GM12878 (cell line): ENCODE results near the gene ZDHHC14. TPM values are rescaled to one million over a fixed set of nuclear protein-coding genes. Genes with fewer than 3 reads are reported as not detected.

Experiments used
- ATAC-seq: fragments of 200-7000 bp; cut with Tn5 transposase; 3 replicates; pipeline ENCODE4 v1.9.1; 2020; ENCODE audit warnings: mild to moderate bottlenecking, moderate library complexity
- BruUV-seq: library from RNA; stranded (reverse); fragments of 400-500 nt; replicated peaks from 2 replicates; lab custom pipeline; 2021; lab: Mats Ljungman, UMichigan
- CTCF ChIA-PET: fragments of 300-600 bp; sonication (Branson Sonifier 250); formaldehyde crosslinking; extraction: SDS; loops from one replicate; lab custom pipeline; 2021; ENCODE audit warnings: inconsistent platforms; lab: Yijun Ruan, JAX
- POLR2A ChIA-PET: fragments of 350-600 bp; formaldehyde crosslinking; extraction: SDS; loops from one replicate; lab custom pipeline; 2021; ENCODE audit warnings: inconsistent platforms; lab: Charles Lee
- RAD21 ChIA-PET: fragments of 300-600 bp; sonication (Branson Sonifier 250); formaldehyde crosslinking; loops from one replicate; lab custom pipeline; 2023; ENCODE audit warnings: antibody characterized with exemption; ENCODE audit not compliant: unreplicated experiment; lab: Charles Lee
- SMC1A ChIA-PET: fragments of 300-600 bp; sonication (Branson Sonifier 250); formaldehyde crosslinking; loops from one replicate; lab custom pipeline; 2023; ENCODE audit not compliant: unreplicated experiment, uncharacterized antibody; lab: Charles Lee
- DNase-seq: peaks from one replicate; pipeline ENCODE4 v3.0.0-alpha.2; 2011; ENCODE audit warnings: low read depth, low spot score
- FAIRE-seq: peaks from 3 replicates; lab custom pipeline; 2011; peaks lifted over from hg19 to GRCh38; lab: Jason Lieb, UNC
- H2AFZ ChIP-seq: 2 replicates; pipeline ENCODE4 v1.6.0; 2011; ENCODE audit warnings: low read depth, low read length, control low read depth; ENCODE audit not compliant: control insufficient read depth
- H3K27ac ChIP-seq: 2 replicates; pipeline ENCODE4 v1.5.1; 2011; ENCODE audit warnings: control low read depth; ENCODE audit not compliant: control insufficient read depth, insufficient read depth
- H3K27me3 ChIP-seq, 2 experiments: replicated peaks in 1 of 2; 2 replicates each; pipeline versions ENCODE4 v1.6.0 to v1.6.1; 2011; ENCODE audit warnings: low read length in 1 of 2; ENCODE audit not compliant: control insufficient read depth in 2 of 2, insufficient read depth in 2 of 2
- H3K36me3 ChIP-seq, 2 experiments: 2 replicates each; pipeline ENCODE4 v1.5.1; 2011; ENCODE audit warnings: low read length in 1 of 2; ENCODE audit not compliant: control insufficient read depth in 2 of 2, insufficient read depth in 2 of 2
- H3K4me1 ChIP-seq: 2 replicates; pipeline ENCODE4 v1.6.1; 2011; ENCODE audit warnings: mild to moderate bottlenecking, low read length, moderate library complexity, mixed read lengths; ENCODE audit not compliant: control insufficient read depth, insufficient read depth
- H3K4me2 ChIP-seq: 2 replicates; pipeline ENCODE4 v1.6.0; 2011; ENCODE audit warnings: control low read depth; ENCODE audit not compliant: control insufficient read depth, insufficient read depth
- H3K4me3 ChIP-seq: fragments of 200-600 bp; sonication (generic); 2 replicates; pipeline ENCODE4 v1.5.1; 2016
- H3K79me2 ChIP-seq: 2 replicates; pipeline ENCODE4 v1.6.0; 2011; ENCODE audit warnings: low read length; ENCODE audit not compliant: control insufficient read depth, insufficient read depth
- H3K9ac ChIP-seq: 2 replicates; pipeline ENCODE4 v1.8.0; 2011; ENCODE audit warnings: low read length, control low read depth, mixed read lengths; ENCODE audit not compliant: control insufficient read depth, insufficient read depth
- H3K9me3 ChIP-seq: replicated peaks from 3 replicates; pipeline ENCODE4 v1.5.1; 2011; ENCODE audit warnings: mild to moderate bottlenecking, low read length; ENCODE audit not compliant: control insufficient read depth, insufficient read depth
- H4K20me1 ChIP-seq: 2 replicates; pipeline ENCODE4 v1.6.0; 2011; ENCODE audit not compliant: control insufficient read depth, insufficient read depth
- ATF7 ChIP-seq: fragments of 450-650 bp; IDR thresholded peaks from 2 replicates; pipeline ENCODE4 v1.6.1; 2016; ENCODE audit warnings: low read depth, mild to moderate bottlenecking
- FOS ChIP-seq: IDR thresholded peaks from 3 replicates; pipeline ENCODE4 v1.6.1; 2011; ENCODE audit warnings: borderline replicate concordance; ENCODE audit not compliant: insufficient read length; ENCODE audit errors: extremely low read depth
- IKZF1 ChIP-seq: fragments of 450-650 bp; conservative IDR thresholded peaks from 2 replicates; pipeline ENCODE4 v1.6.1; 2017; ENCODE audit warnings: antibody characterized with exemption, mild to moderate bottlenecking
- IKZF2 ChIP-seq, 2 experiments: fragments of 450-650 bp; IDR thresholded peaks; 2 replicates each; pipeline ENCODE4 v1.6.1; 2017; ENCODE audit warnings: mild to moderate bottlenecking in 2 of 2, moderate library complexity in 2 of 2
- RUNX3 ChIP-seq: IDR thresholded peaks from 2 replicates; pipeline ENCODE4 v1.6.1; 2012; ENCODE audit warnings: low read length, inconsistent platforms
- SKIL ChIP-seq: fragments of 450-650 bp; IDR thresholded peaks from 2 replicates; pipeline ENCODE4 v1.6.1; 2017; ENCODE audit warnings: mild to moderate bottlenecking, low read depth, inconsistent platforms; ENCODE audit not compliant: poor library complexity, severe bottlenecking
- SREBF2 ChIP-seq: IDR thresholded peaks from 2 replicates; pipeline ENCODE4 v1.6.1; 2012; ENCODE audit warnings: mild to moderate bottlenecking, low read length
- ZNF687 ChIP-seq: fragments of 450-650 bp; IDR thresholded peaks from 2 replicates; pipeline ENCODE4 v1.6.1; 2017; ENCODE audit warnings: mild to moderate bottlenecking, moderate library complexity
- WGBS: methylation state at CpG from one replicate; pipeline ENCODE4 v1.1.6; 2016; ENCODE audit warnings: low lambda C conversion rate; ENCODE audit not compliant: insufficient replicate concordance, insufficient coverage; ENCODE audit errors: missing lambda C conversion rate; 5-methylcytosine and 5-hydroxymethylcytosine counted together
- in situ Hi-C: fragments of 300-500 bp; cut with MboI; formaldehyde crosslinking; loops from 9 replicates; pipeline ENCODE4 v1.14.3; 2018; ENCODE audit warnings: mixed read lengths
- intact Hi-C: fragments of 100-400 bp; cut with micrococcal nuclease; formaldehyde crosslinking; loops from one replicate; pipeline ENCODE4 v1.14.2; 2022; ENCODE audit not compliant: unreplicated experiment
- polyA plus RNA-seq, 11 experiments: library from polyadenylated mRNA; depleted of rRNA in 4 of 11; unstranded in 6 of 11; stranded (reverse) in 5 of 11; fragments of >200 nt; fragmentation: Nextera tagmentation in 4 of 11; fragmentation: Illumina TruSeq in 1 of 11; extraction: Ambion mirVana in 4 of 11; extraction: Trizol in 1 of 11; gene quantifications; 1 replicate in 1 of 11; 2 replicates in 10 of 11; pipeline versions ENCODE4 v1.2.1 to v1.2.3, GENCODE V29; 2011 to 2016; ENCODE audit warnings: inconsistent platforms in 2 of 11, missing spikeins in 2 of 11, low read depth in 1 of 11
- total RNA-seq, 4 experiments: library from RNA; depleted of rRNA in 3 of 4; stranded (reverse); fragments of >200 nt in 3 of 4; fragmentation: Illumina TruSeq in 1 of 4; extraction: Trizol in 1 of 4; gene quantifications; 2 replicates each; pipeline versions ENCODE4 v1.2.1 to v1.2.3, GENCODE V29; 2013 to 2021

ZDHHC14 gene
- total and polyA plus RNA-seq, 10 of the 15 experiments (the other 5 are each of a cell fraction or from before 2014, with no cell fraction given) = 0.15 to 16.0 (median 0.76) TPM; not detected in 1

GRCh38 chr6:157445277-157446009 lies 64.5 kb downstream of the ZDHHC14 start:
- H3K36me3 ChIP-seq = no peaks in the 10 kb centered on the region
- H2AFZ ChIP-seq = no peak overlapping the region
- WGBS = 78% methylated on average over 10 of the region's 10 CpGs
- no peak overlapping the region for H3K27ac ChIP-seq
- no peak overlapping the region for H3K4me3 ChIP-seq
- POLR2A ChIA-PET = no interaction called here
- no TSS peak for BruUV-seq
- FAIRE-seq (no peak), ATAC-seq (no peak), DNase-seq (no peak)
- no peak overlapping the region for H3K9ac ChIP-seq
- no peaks in the 10 kb centered on the region for H3K27me3 ChIP-seq
- RAD21 ChIA-PET = interaction anchor here (1.1 kb wide), 1 partner anchor 20 kb away, joined by 3 read pairs; no protein-coding TSS in a partner anchor
- H4K20me1 ChIP-seq = no peaks in the 10 kb centered on the region
- SMC1A ChIA-PET = interaction anchor here (0.8 to 10.8 kb wide), 4 partner anchors 17 to 114 kb away, joined by 3 to 88 read pairs (median 5); no protein-coding TSS in a partner anchor
- H3K9me3 ChIP-seq = peaks cover 20% of the 10 kb centered on the region
- 0 out of 2 replicates have a peak, but pooled peaks cover 3% of the 10 kb centered on the region for H3K4me1 ChIP-seq
- H3K79me2 ChIP-seq = no peaks in the 10 kb centered on the region
- intact Hi-C loops (no loop called here), in situ Hi-C loops (no loop called here)
- CTCF ChIA-PET = interaction anchor here (0.6 kb wide), 1 partner anchor 123 kb away, joined by 4 read pairs; no protein-coding TSS in a partner anchor
- TF ChIP-seq FOS (no peak), RUNX3 (no peak)
- H3K4me2 ChIP-seq = no peak overlapping the region

GRCh38 chr6:157447735-157448134 lies 66.7 kb downstream of the ZDHHC14 start:
- BruUV-seq = no TSS peak
- Histone ChIP-seq H4K20me1 (no peaks in the 10 kb centered on the region), H3K36me3 (no peaks in the 10 kb centered on the region), H3K4me1 (0 out of 2 replicates have a peak, but pooled peaks cover 3% of the 10 kb centered on the region), H3K79me2 (no peaks in the 10 kb centered on the region), H3K27me3 (no peaks in the 10 kb centered on the region), H3K4me3 (no peak overlapping the region), H3K4me2 (no peak overlapping the region), H3K27ac (no peak overlapping the region), H3K9me3 (peaks cover 5% of the 10 kb centered on the region), H2AFZ (no peak overlapping the region), H3K9ac (no peak overlapping the region)
- SMC1A ChIA-PET = interaction anchor here (1.6 to 10.8 kb wide), 2 partner anchors 15 to 63 kb away, joined by 4 to 88 read pairs; no protein-coding TSS in a partner anchor
- POLR2A ChIA-PET = no interaction called here
- CTCF ChIA-PET = no interaction called here
- ATAC-seq (no peak), FAIRE-seq (no peak), DNase-seq (no peak)
- RAD21 ChIA-PET = interaction anchor here (0.7 kb wide), 1 partner anchor 62 kb away, joined by 3 read pairs; no protein-coding TSS in a partner anchor
- WGBS = 85% methylated on average over 3 of the region's 3 CpGs
- intact Hi-C loops (no loop called here), in situ Hi-C loops (no loop called here)
- TF ChIP-seq ATF7 (no peak), ZNF687 (no peak), SKIL (no peak), IKZF2 (IDR thresholded peaks at IDR 0.05) (no peak), IKZF1 (no peak), SREBF2 (no peak)
